Left lobe of liver (tissue), 2 donors: ENCODE results near the gene ZNF367. TPM values are rescaled to one million over a fixed set of nuclear protein-coding genes. Genes with fewer than 3 reads are reported as not detected.

Source experiments
- ATAC-seq: fragments of 200-7000 bp; cut with Tn5 transposase; one replicate; pipeline ENCODE4 v1.9.1; 2020; ENCODE audit warnings: mild to moderate bottlenecking, moderate library complexity
- DNase-seq: peaks from one replicate; pipeline ENCODE4 v3.0.0-alpha.2; 2020; ENCODE audit warnings: low spot score
- total RNA-seq: library from RNA; stranded (reverse); gene quantifications from one replicate; pipeline ENCODE4 v1.2.1, GENCODE V29; 2021
- donor health status: DM: no; HTN: no; CAD: no; lungs with moderate emphysema.
- donor health status: DM: no; HTN: yes; CAD: no.

ZNF367 gene
- 1.0 TPM for total RNA-seq

GRCh38 chr9:96418083-96418919, at the start of gene ZNF367:
Gene ZNF367, minus strand, starts transcription at chr9:96418370. Its CDS starts 338 bp downstream, at chr9:96418032.
- peak; percentile 77 for ATAC-seq
- DNase-seq, result peak; percentile 98

- DNase-seq, result no peak
- ATAC-seq, result no peak
Measured at GRCh38 chr9:96467784-96468183, 49.6 kb upstream of the ZNF367 start.

GRCh38 chr9:96464426-96464825, 46.3 kb upstream of the ZNF367 start:
- no peak for DNase-seq
- no peak for ATAC-seq

- DNase-seq, result no peak
- no peak for ATAC-seq
Measured at GRCh38 chr9:96462541-96462940, 44.4 kb upstream of the ZNF367 start.

GRCh38 chr9:96461336-96461735, 43.2 kb upstream of the ZNF367 start:
- no peak for DNase-seq
- no peak for ATAC-seq

GRCh38 chr9:96460882-96461281, 42.7 kb upstream of the ZNF367 start:
- DNase-seq (no peak), ATAC-seq (no peak)

- DNase-seq, result no peak
- no peak for ATAC-seq
Measured at GRCh38 chr9:96460470-96460869, 42.3 kb upstream of the ZNF367 start.

- ATAC-seq, result no peak
- DNase-seq, result no peak
Measured at GRCh38 chr9:96459268-96460007, 41.3 kb upstream of the ZNF367 start.

GRCh38 chr9:96458226-96458625, 40.1 kb upstream of the ZNF367 start:
- ATAC-seq (no peak), DNase-seq (no peak)

GRCh38 chr9:96457266-96457665, 39.1 kb upstream of the ZNF367 start:
- DNase-seq, result no peak
- no peak for ATAC-seq

GRCh38 chr9:96453625-96454024, 35.5 kb upstream of the ZNF367 start:
- DNase-seq (no peak), ATAC-seq (peak; percentile 43)

GRCh38 chr9:96450613-96451528, 32.7 kb upstream of the ZNF367 start:
- no peak for ATAC-seq
- peak; percentile 46 for DNase-seq

- DNase-seq (peak; percentile 97), ATAC-seq (peak; percentile 98)
Measured at GRCh38 chr9:96449845-96450612, 31.9 kb upstream of the ZNF367 start, which contains the start of gene HABP4. Gene HABP4, plus strand, starts transcription at chr9:96450169. Its CDS starts 111 bp downstream, at chr9:96450280.

GRCh38 chr9:96449523-96449844, 31.3 kb upstream of the ZNF367 start:
- peak; percentile 35 for ATAC-seq
- DNase-seq, result no peak

GRCh38 chr9:96448546-96449170, 30.5 kb upstream of the ZNF367 start:
- DNase-seq (no peak), ATAC-seq (no peak)

- DNase-seq, result no peak
- ATAC-seq, result no peak
Measured at GRCh38 chr9:96447406-96447805, 29.2 kb upstream of the ZNF367 start.

GRCh38 chr9:96442491-96442890, 24.3 kb upstream of the ZNF367 start:
- DNase-seq, result no peak
- no peak for ATAC-seq

GRCh38 chr9:96441798-96442445, 23.8 kb upstream of the ZNF367 start:
- peak; percentile 95 for ATAC-seq
- no peak for DNase-seq

GRCh38 chr9:96440671-96441199, 22.6 kb upstream of the ZNF367 start:
- ATAC-seq, result no peak
- no peak for DNase-seq
